Transverse colon (tissue), 4 donors: ENCODE measurements around the gene ERP29.

Experiments used
- CTCF ChIP-seq, 5 experiments: fragments of 200-600 bp in 3 of 5; fragments of 450-650 bp in 2 of 5; sonication (generic) in 3 of 5; IDR thresholded peaks; 1 replicate in 2 of 5; 2 replicates in 3 of 5; pipeline ENCODE4 v1.5.1; 2016 to 2017; ENCODE audit warnings: antibody characterized with exemption in 5 of 5, inconsistent platforms in 3 of 5, mild to moderate bottlenecking in 2 of 5, moderate library complexity in 1 of 5
- POLR2AphosphoS5 ChIP-seq, 3 donors: sonication (generic); formaldehyde crosslinking; IDR thresholded peaks; one replicate each; pipeline ENCODE4 v1.6.1; 2016; ENCODE audit warnings: antibody characterized with exemption in 3 of 3

GRCh38 chr12:112023759-112024396, 10.7 kb downstream of the ERP29 start:
- TF ChIP-seq POLR2AphosphoS5 (IDR thresholded peaks at IDR 0.05) (no peak), CTCF (IDR thresholded peaks at IDR 0.05) (no peak)
